Gastroesophageal sphincter (tissue), 3 donors: ENCODE data around the gene NXPE3.

Source experiments
- CTCF ChIP-seq, 4 experiments: fragments of 200-600 bp in 2 of 4; fragments of 450-650 bp in 2 of 4; sonication (generic) in 1 of 4; IDR thresholded peaks; one replicate each; pipeline ENCODE4 v1.5.1; 2017 to 2019; ENCODE audit warnings: antibody characterized with exemption in 4 of 4, mild to moderate bottlenecking in 2 of 4, moderate library complexity in 2 of 4
- EP300 ChIP-seq: sonication (generic); formaldehyde crosslinking; IDR thresholded peaks from one replicate; pipeline ENCODE4 v1.6.1; 2017; ENCODE audit warnings: antibody characterized with exemption, mild to moderate bottlenecking
- POLR2A ChIP-seq, 2 donors: fragments of 450-650 bp; IDR thresholded peaks; one replicate each; pipeline ENCODE4 v1.6.1; 2017; ENCODE audit warnings: antibody characterized with exemption in 2 of 2, mild to moderate bottlenecking in 2 of 2, moderate library complexity in 1 of 2
- POLR2AphosphoS5 ChIP-seq: sonication (generic); formaldehyde crosslinking; IDR thresholded peaks from one replicate; pipeline ENCODE4 v1.6.1; 2017; ENCODE audit warnings: antibody characterized with exemption

GRCh38 chr3:101824702-101825101, 45.7 kb downstream of the NXPE3 start:
- no peak for TF ChIP-seq POLR2A (IDR thresholded peaks at IDR 0.05)
- no peak for TF ChIP-seq CTCF (IDR thresholded peaks at IDR 0.05)
- TF ChIP-seq POLR2AphosphoS5, result no peak
- no peak for TF ChIP-seq EP300
